HG02678 (cell line): ENCODE results near the gene TOMM6.

Source experiments
- ATAC-seq: cut with Tn5 transposase; IDR thresholded peaks from one replicate; pipeline ENCODE4 v1.9.1; 2021; ENCODE audit warnings: mild to moderate bottlenecking, moderate library complexity; ENCODE audit not compliant: unreplicated experiment

Gene TOMM6

DNA sequence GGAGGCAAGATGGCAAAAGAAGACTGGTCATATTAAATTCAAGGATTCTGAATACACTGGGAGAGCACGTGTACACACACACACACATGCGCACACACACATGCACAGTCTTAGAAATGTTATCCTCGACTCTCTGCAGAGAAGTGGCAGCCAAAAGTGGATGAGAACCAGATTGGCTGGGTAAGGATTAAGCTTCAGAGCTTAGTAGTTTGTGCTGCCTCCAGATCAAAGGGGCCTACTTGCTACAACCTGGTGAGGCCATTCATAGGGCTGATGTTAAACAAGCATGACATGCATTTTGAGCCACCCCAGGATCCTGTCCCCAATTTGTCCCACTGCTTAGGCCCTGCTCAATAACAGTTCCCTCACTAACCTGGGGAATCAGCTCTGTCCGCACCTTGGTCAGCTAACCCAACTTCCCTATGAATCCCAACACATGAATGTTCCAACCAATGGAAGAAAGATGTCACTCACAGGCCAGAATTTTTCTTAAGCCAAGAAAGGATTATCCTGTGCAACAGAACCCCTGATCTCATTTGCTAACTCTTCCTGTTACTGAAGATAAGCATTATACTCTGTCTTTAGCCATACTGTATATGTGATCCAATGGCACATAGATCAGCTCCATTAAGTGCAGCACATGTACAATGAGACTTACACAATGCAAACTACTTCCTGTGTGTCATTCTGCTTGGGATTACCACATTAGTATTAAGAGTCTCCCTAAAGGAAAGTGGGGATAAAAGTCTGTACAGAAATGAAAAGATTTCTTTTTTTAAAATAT is 31.0 kb downstream of the TOMM6 start:
- ATAC-seq: no peak

DNA sequence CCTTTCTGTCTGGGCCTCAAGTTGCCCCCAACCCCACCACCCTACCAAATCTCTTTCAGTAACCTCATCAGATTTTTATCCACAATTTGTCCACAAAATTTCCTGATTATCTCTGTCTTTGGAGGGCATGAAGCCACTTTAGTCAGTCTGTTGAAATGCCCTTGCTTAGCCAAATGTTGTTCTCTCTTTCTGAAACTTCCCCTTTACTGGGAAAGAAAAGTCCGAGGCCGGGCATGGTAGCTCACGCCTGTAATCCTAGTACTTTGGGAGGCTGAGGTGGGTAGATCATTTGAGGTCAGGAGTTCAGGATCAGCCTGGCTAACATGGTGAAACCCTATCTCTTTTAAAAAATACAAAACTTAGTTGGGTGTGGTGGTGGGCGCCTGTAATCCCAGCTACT is 33.8 kb downstream of the TOMM6 start:
- no peak for ATAC-seq

DNA sequence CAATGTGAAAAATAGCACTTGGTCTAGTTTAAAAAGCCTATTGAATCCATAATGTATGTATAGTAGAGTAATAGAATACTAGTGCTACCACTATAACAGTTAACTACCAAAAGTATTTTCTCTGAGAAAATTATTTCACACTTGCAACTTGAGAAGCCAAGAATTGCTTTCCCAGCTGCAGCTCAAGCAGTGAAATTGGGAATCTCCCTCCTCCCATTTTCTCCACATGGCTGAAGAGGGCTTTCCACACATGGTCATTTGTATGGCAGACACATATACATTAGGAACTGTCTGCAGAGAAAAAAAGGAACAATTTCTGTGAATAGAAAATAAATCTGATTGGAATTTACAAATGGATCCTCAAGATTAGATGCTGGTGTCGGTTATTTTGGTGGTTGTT is 34.5 kb downstream of the TOMM6 start:
- no peak for ATAC-seq

DNA sequence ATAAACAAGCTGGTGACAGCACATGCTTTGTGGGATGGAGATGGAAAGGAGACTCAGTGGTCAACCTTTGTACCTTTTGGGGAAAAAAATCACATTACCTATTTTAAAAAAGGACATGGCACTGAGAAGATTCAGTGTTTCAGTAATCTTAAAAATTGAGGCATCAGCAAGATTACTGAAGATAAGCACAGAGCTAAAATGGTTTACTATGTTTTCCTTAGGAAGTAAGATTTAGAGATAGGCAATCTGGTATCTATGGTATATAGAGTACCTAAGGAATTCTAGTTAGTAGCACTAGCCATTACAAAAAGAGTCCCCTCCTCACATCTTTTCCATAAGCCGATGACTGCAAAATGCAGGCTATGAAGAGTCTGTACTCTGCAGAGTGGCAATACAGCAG is 35.7 kb downstream of the TOMM6 start:
- ATAC-seq: no peak

DNA sequence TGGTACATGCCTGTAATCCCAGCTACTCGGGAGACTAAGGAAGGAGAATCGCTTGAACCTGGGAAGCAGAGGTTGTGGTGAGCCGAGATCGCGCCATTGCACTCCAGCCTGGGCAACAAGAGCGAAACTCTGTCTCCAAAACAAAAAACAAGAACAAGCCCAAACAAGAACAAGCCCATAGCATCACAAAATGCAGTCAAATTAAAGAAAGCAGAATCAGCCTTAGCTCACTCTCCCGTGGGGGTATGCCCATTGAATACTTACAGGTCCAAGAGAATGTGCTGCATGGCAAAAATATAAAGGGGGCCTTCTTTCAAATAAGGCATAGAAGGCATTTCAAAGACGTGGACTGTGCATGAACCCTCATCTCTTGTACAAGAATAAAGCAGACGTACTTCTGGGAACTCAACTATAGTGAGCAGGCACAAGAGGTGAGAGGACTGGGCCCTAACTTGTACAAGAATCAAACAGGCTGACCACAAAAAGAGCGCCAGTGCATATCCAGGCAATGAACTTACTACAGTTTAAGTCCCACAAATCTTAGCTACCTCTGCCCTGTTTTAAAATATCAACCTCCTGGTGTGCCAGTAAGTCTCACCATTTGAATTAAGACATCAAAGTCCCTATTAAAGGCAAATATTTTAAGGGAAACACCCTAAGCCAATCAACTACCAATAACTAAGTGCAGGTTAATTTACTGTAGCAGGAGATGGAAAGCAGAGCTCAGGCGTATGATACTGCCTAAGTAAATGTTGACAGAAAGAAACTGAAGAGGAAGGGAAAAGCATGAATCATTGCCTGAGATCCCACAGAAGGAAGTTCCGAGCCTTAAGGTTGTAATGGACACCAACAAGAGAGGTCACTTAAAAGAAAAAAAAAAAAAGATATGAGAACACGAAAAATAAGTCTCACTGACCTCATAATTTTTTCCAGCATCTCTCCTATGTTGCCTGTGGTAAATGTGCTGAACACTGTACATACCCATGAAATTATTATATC is 37.4 kb downstream of the TOMM6 start:
- ATAC-seq: no peak

DNA sequence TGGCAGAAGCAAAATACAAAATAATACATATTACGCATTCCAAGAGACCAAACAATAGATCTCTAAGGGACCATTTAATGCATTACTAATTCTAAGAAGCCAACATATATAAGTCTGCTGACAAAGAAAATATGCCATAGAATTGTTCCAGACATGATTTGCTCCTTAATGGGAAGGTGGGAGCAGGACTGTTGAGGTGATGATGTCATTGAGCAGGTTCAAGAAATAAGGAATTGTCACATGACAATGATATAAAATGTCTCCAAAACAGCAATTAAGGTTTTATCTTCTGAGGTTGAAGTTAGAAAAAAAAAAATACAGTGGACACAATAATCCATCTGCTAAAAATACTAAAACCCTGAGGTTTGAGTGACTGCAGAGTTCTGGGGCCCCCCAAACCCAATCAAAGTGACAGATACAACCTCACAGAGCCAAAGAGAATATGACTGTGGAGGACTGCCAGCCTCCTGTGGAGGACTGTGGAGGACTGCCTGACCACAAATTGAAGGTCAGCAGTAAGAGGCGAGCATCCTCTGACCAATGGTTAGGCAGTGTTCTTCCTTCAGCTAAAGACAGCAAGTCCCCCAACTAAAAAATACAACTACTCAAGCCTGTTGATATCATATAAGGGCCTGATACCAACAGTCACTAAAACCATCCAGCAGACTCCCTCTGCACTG is 39.0 kb downstream of the TOMM6 start:
- no peak for ATAC-seq

DNA sequence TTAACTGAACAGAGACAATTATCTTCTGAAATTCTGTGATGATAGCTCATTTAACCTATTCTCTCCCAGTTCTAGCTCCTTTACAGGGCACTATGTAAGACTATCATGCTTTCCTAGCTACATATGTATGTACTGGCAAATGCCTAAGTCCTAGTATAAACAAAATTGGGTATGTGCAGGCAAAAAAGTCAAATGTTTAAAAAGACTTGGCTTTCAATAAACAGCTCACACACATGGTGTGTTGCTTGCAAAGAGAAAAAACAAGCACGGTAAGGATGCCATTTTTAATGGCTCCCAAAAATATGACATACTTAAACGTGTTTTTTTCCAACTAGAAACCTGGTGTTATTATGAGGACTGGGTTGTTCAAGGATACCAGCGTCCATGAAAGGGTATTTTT is 44.8 kb downstream of the TOMM6 start:
- no peak for ATAC-seq

DNA sequence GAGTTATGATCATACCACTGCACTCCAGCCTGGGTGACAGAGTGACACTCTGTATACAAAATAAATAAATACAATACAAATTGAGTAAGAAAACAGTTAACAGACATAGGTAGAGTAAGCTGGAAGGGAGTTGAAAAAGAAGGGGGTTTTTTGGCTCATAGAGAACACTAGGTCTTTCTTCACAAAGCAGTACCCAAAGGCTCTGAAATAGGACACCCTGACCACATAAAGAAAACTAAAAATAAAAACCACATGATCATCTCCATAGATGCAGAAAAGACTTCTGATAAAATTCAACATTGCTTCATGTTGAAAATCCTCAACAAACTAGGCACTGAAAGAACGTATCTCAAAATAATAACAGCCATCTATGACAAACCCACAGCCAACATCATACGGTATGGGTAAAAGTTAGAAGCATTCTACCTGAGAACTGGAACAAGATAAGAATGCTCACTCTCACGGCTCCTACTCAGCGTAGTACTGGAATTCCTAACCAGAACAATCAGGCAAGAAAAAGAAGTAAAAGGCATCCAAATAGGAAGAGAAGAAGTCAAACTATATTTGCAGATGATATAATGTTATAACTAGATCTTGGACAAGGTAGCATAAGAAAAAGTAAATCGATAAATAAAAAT is 48.6 kb downstream of the TOMM6 start:
- no peak for ATAC-seq

DNA sequence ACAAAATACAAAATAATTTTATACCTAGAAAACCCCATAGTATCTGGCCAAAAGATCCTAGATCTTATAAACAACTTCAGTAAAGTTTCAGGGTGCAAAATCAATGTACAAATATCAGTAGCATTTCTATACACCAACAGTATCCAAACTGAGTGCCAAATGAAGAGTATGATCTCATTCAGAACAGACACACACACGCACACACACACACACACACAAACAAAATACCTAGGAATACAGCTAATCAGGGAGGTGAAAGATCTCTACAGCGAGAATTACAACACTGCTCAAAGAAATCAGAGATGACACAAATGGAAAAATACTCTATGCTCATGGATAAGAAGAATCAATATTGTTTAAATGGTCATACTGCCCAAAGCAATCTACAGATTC is 49.2 kb downstream of the TOMM6 start:
- no peak for ATAC-seq
